Occipital lobe (tissue), 2 donors: ENCODE measurements around the gene PSMD11. TPM values are rescaled to one million over a fixed set of nuclear protein-coding genes. Genes with fewer than 3 reads are reported as not detected.
"Not testable (repeated sequence)": the region's sequence is repeated elsewhere in the genome, so short reads cannot be mapped to it uniquely, and the experiment has no call there.

Experiments
- DNase-seq: peaks from one replicate; lab custom pipeline; 2025; lab: John Stamatoyannopoulos, UW
- total RNA-seq: library from RNA; depleted of rRNA; stranded (reverse); fragments of >200 nt; gene quantifications from one replicate; pipeline ENCODE4 v1.2.3, GENCODE V29; 2014

The PSMD11 gene
- total RNA-seq, 1 donor from 2014 or later: 53.2 TPM

GRCh38 chr17:32510466-32510865 is 66.2 kb downstream of the PSMD11 start:
- no peak for DNase-seq

GRCh38 chr17:32512328-32512727 is 68.0 kb downstream of the PSMD11 start:
- DNase-seq: no peak

- no peak for DNase-seq
These were observed 69.3 kb downstream of the PSMD11 start for GRCh38 chr17:32513579-32513978.

GRCh38 chr17:32514606-32515005 is 70.3 kb downstream of the PSMD11 start:
- DNase-seq: no peak

- DNase-seq: no peak
These were observed 71.5 kb downstream of the PSMD11 start for GRCh38 chr17:32515677-32516383.

- no peak for DNase-seq
These were observed 72.1 kb downstream of the PSMD11 start for GRCh38 chr17:32516450-32516849.

GRCh38 chr17:32516940-32517701 is 72.8 kb downstream of the PSMD11 start:
- DNase-seq: no peak

GRCh38 chr17:32517982-32518381 is 73.7 kb downstream of the PSMD11 start:
- no peak for DNase-seq

- no peak for DNase-seq
These were observed 74.4 kb downstream of the PSMD11 start for GRCh38 chr17:32518646-32519227.

GRCh38 chr17:32519228-32520103 is 75.2 kb downstream of the PSMD11 start:
- DNase-seq: peak; percentile 31

GRCh38 chr17:32520104-32520701 is 75.9 kb downstream of the PSMD11 start:
- DNase-seq: no peak

- DNase-seq: no peak
These were observed 76.6 kb downstream of the PSMD11 start for GRCh38 chr17:32520737-32521404.

GRCh38 chr17:32523017-32523680 is 78.8 kb downstream of the PSMD11 start:
- DNase-seq: no peak

GRCh38 chr17:32523827-32524552 is 79.7 kb downstream of the PSMD11 start:
- DNase-seq: no peak

GRCh38 chr17:32524553-32524880 is 80.2 kb downstream of the PSMD11 start:
- not testable (repeated sequence) for DNase-seq

- no peak for DNase-seq
These were observed 80.8 kb downstream of the PSMD11 start for GRCh38 chr17:32525122-32525521.

GRCh38 chr17:32527146-32527545 is 82.8 kb downstream of the PSMD11 start:
- DNase-seq: no peak

- no peak for DNase-seq
These were observed 84.5 kb downstream of the PSMD11 start for GRCh38 chr17:32528825-32529224.

GRCh38 chr17:32529604-32530003 is 85.3 kb downstream of the PSMD11 start:
- no peak for DNase-seq
